HepG2 (cell line): Measurements from ENCODE around the gene LPAR1. TPM values are rescaled to one million over a fixed set of nuclear protein-coding genes. Genes with fewer than 3 reads are reported as not detected.

Source experiments
- ATAC-seq: fragments of 200-7000 bp; cut with Tn5 transposase; 3 replicates; pipeline ENCODE4 v1.9.1; 2020; ENCODE audit warnings: mild to moderate bottlenecking, moderate library complexity
- BruUV-seq: library from RNA; stranded (reverse); fragments of 400-500 nt; replicated peaks from 2 replicates; lab custom pipeline; 2021; lab: Mats Ljungman, UMichigan
- CTCF ChIA-PET: fragments of 300-600 bp; formaldehyde crosslinking; extraction: SDS; loops from one replicate; lab custom pipeline; 2021; ENCODE audit warnings: low total read pairs, inconsistent platforms, low intra/inter-chr PET ratio; lab: Yijun Ruan, JAX
- POLR2A ChIA-PET: fragments of 350-600 bp; sonication (Branson Sonifier 250); formaldehyde crosslinking; loops from one replicate; lab custom pipeline; 2020; ENCODE audit warnings: antibody characterized with exemption, inconsistent platforms; lab: Yijun Ruan, JAX
- DNase-seq: peaks from one replicate; pipeline ENCODE4 v3.0.0-alpha.2; 2015; ENCODE audit warnings: low spot score
- FAIRE-seq: peaks from 3 replicates; lab custom pipeline; 2011; peaks lifted over from hg19 to GRCh38; lab: Jason Lieb, UNC
- H2AFZ ChIP-seq: one replicate; pipeline ENCODE4 v1.6.1; 2011; ENCODE audit warnings: low read length, inconsistent platforms
- H3K27ac ChIP-seq: fragments of 300-600 bp; 3 replicates; pipeline ENCODE4 v1.8.0; 2011; ENCODE audit warnings: mixed run types, mild to moderate bottlenecking, mixed read lengths, low read length, inconsistent platforms; ENCODE audit not compliant: insufficient read depth; ENCODE audit errors: extremely low read length
- H3K27me3 ChIP-seq, 2 experiments: fragments of 200-600 bp in 1 of 2; 2 replicates in 1 of 2; 3 replicates in 1 of 2; pipeline versions ENCODE4 v1.6.0 to v1.8.0; 2011; ENCODE audit warnings: low read length in 2 of 2, mild to moderate bottlenecking in 2 of 2, moderate library complexity in 2 of 2, inconsistent platforms in 1 of 2; ENCODE audit not compliant: insufficient read depth in 2 of 2, control insufficient read depth in 1 of 2
- H3K36me3 ChIP-seq, 2 experiments: fragments of 200-600 bp in 1 of 2; replicated peaks in 1 of 2; 2 replicates in 1 of 2; 3 replicates in 1 of 2; pipeline versions ENCODE4 v1.5.1 to v1.8.0; 2011; ENCODE audit warnings: low read length in 2 of 2, inconsistent platforms in 1 of 2; ENCODE audit not compliant: insufficient read depth in 2 of 2, control insufficient read depth in 1 of 2
- H3K4me1 ChIP-seq: 2 replicates; pipeline ENCODE4 v1.5.1; 2012; ENCODE audit warnings: low read length, inconsistent platforms; ENCODE audit not compliant: insufficient read depth
- H3K4me2 ChIP-seq: 2 replicates; pipeline ENCODE4 v1.6.0; 2011; ENCODE audit warnings: low read depth, low read length, inconsistent platforms
- H3K4me3 ChIP-seq, 3 experiments: fragments of 200-600 bp in 1 of 3; sonication (generic), shearing (Covaris generic) in 1 of 3; replicated peaks in 1 of 3; 2 replicates each; pipeline ENCODE4 v1.5.1; 2011 to 2016; ENCODE audit warnings: low read length in 3 of 3, inconsistent platforms in 2 of 3, low read depth in 2 of 3, mild to moderate bottlenecking in 2 of 3, control low read depth in 1 of 3, mixed read lengths in 1 of 3; ENCODE audit not compliant: insufficient read depth in 1 of 3
- H3K79me2 ChIP-seq: one replicate; pipeline ENCODE4 v1.6.1; 2011; ENCODE audit warnings: low read length, inconsistent platforms; ENCODE audit not compliant: insufficient read depth
- H3K9ac ChIP-seq: 2 replicates; pipeline ENCODE4 v1.6.0; 2011; ENCODE audit warnings: mild to moderate bottlenecking, low read depth, low read length, inconsistent platforms; ENCODE audit not compliant: insufficient read depth
- H3K9me3 ChIP-seq: 2 replicates; pipeline ENCODE4 v1.5.1; 2012; ENCODE audit warnings: mild to moderate bottlenecking, low read length
- H4K20me1 ChIP-seq: 2 replicates; pipeline ENCODE4 v1.6.0; 2011; ENCODE audit warnings: inconsistent platforms, mild to moderate bottlenecking, low read length, moderate library complexity; ENCODE audit not compliant: insufficient read depth
- AHR ChIP-seq: IDR thresholded peaks from 2 replicates; pipeline ENCODE4 v1.6.1; 2018; ENCODE audit warnings: missing genetic modification reagents, missing compliant biosample characterization
- ATAD3A ChIP-seq: sonication (generic); formaldehyde crosslinking; IDR thresholded peaks from 2 replicates; pipeline ENCODE4 v1.4.0; 2020; ENCODE audit warnings: missing genetic modification reagents
- CREM ChIP-seq, 2 experiments: sonication (generic) in 1 of 2; formaldehyde crosslinking in 1 of 2; IDR thresholded peaks; 2 replicates each; pipeline versions ENCODE4 v1.4.0 to v1.6.1; 2016 to 2020; ENCODE audit warnings: antibody characterized with exemption in 1 of 2, mild to moderate bottlenecking in 1 of 2, missing genetic modification reagents in 1 of 2
- ETV5 ChIP-seq: IDR thresholded peaks from 2 replicates; pipeline ENCODE4 v1.6.1; 2018; ENCODE audit warnings: missing biosample characterization, missing genetic modification reagents, inconsistent platforms, borderline replicate concordance
- GATAD1 ChIP-seq: IDR thresholded peaks from 2 replicates; pipeline ENCODE4 v1.6.1; 2016; ENCODE audit warnings: missing genetic modification reagents, missing compliant biosample characterization
- MAF1 ChIP-seq: sonication (generic); formaldehyde crosslinking; IDR thresholded peaks from 2 replicates; pipeline ENCODE4 v1.5.0; 2020; ENCODE audit warnings: missing genetic modification reagents, borderline replicate concordance
- TRIM24 ChIP-seq: sonication (generic); formaldehyde crosslinking; IDR thresholded peaks from 2 replicates; pipeline ENCODE4 v1.8.0; 2022; ENCODE audit warnings: mild to moderate bottlenecking, missing genetic modification reagents
- ZFX ChIP-seq: sonication (generic); formaldehyde crosslinking; IDR thresholded peaks from 2 replicates; pipeline ENCODE4 v1.4.0; 2020; ENCODE audit warnings: mild to moderate bottlenecking, low read depth, missing genetic modification reagents, moderate library complexity
- ZNF12 ChIP-seq: sonication (generic); formaldehyde crosslinking; IDR thresholded peaks from 2 replicates; pipeline ENCODE4 v1.5.0; 2020; ENCODE audit warnings: missing genetic modification reagents
- ZNF564 ChIP-seq: sonication (generic); formaldehyde crosslinking; IDR thresholded peaks from 2 replicates; pipeline ENCODE4 v1.8.1; 2023; ENCODE audit warnings: mild to moderate bottlenecking, missing genetic modification reagents
- ZNF7 ChIP-seq: IDR thresholded peaks from 2 replicates; pipeline ENCODE4 v1.6.1; 2016; ENCODE audit warnings: missing biosample characterization, missing genetic modification reagents
- ZNF839 ChIP-seq: sonication (generic); formaldehyde crosslinking; IDR thresholded peaks from 2 replicates; pipeline ENCODE4 v1.4.0; 2020; ENCODE audit warnings: missing genetic modification reagents, mild to moderate bottlenecking, borderline replicate concordance
- WGBS: methylation state at CpG from one replicate; pipeline ENCODE4 v1.1.6; 2017; ENCODE audit warnings: low lambda C conversion rate; 5-methylcytosine and 5-hydroxymethylcytosine counted together
- in situ Hi-C: cut with HindIII; loops from 2 replicates; pipeline ENCODE4 v1.10.0; 2017; ENCODE audit warnings: low pct_unique_long_range_greater_than_20kb; ENCODE audit not compliant: extremely low pct_ligation_motif_present
- intact Hi-C: fragments of 100-400 bp; cut with micrococcal nuclease; formaldehyde crosslinking; loops from one replicate; pipeline ENCODE4 v1.10.0; 2022; ENCODE audit not compliant: unreplicated experiment
- polyA plus RNA-seq, 8 experiments: library from polyadenylated mRNA; depleted of rRNA in 3 of 8; stranded (reverse) in 7 of 8; unstranded in 1 of 8; fragments of >200 nt; fragmentation: Illumina TruSeq in 4 of 8; extraction: Trizol in 4 of 8; gene quantifications; 2 replicates each; pipeline versions ENCODE4 v1.2.1 to v1.2.3, GENCODE V29; 2011 to 2016; ENCODE audit warnings: low read depth in 4 of 8, missing spikeins in 1 of 8, mixed read lengths in 1 of 8; ENCODE audit not compliant: insufficient read depth in 1 of 8
- total RNA-seq, 5 experiments: library from RNA; depleted of rRNA; stranded (reverse); fragments of >200 nt; fragmentation: Illumina TruSeq; extraction: Trizol; gene quantifications; 2 replicates each; pipeline ENCODE4 v1.2.3, GENCODE V29; 2016; ENCODE audit warnings: low read depth in 1 of 5
- TF ChIP-seq, protein P1 (sequence below): sonication (generic); formaldehyde crosslinking; IDR thresholded peaks from 2 replicates; pipeline ENCODE4 v1.4.0; 2020; ENCODE audit warnings: missing genetic modification reagents
- TF ChIP-seq, protein P2 (sequence below): sonication (generic); formaldehyde crosslinking; IDR thresholded peaks from 2 replicates; pipeline ENCODE4 v1.4.0; 2020; ENCODE audit warnings: missing genetic modification reagents
- TF ChIP-seq, protein P3 (sequence below): sonication (generic); formaldehyde crosslinking; IDR thresholded peaks from 2 replicates; pipeline ENCODE4 v1.8.0; 2022; ENCODE audit warnings: mild to moderate bottlenecking, missing genetic modification reagents
- TF ChIP-seq, protein P4 (sequence below): sonication (generic); formaldehyde crosslinking; IDR thresholded peaks from 2 replicates; pipeline ENCODE4 v1.5.0; 2020; ENCODE audit warnings: missing genetic modification reagents
- TF ChIP-seq, protein P5 (sequence below): sonication (generic); formaldehyde crosslinking; conservative IDR thresholded peaks from 2 replicates; pipeline ENCODE4 v1.4.0; 2020; ENCODE audit warnings: missing genetic modification reagents
- TF ChIP-seq, protein P6 (sequence below): sonication (generic); formaldehyde crosslinking; IDR thresholded peaks from 2 replicates; pipeline ENCODE4 v1.4.0; 2020; ENCODE audit warnings: low read depth, mild to moderate bottlenecking, missing genetic modification reagents

The LPAR1 gene
- total and polyA plus RNA-seq, 2 of the 13 experiments (the other 11 are each of a cell fraction or from before 2014, with no cell fraction given), result not detected

DNA sequence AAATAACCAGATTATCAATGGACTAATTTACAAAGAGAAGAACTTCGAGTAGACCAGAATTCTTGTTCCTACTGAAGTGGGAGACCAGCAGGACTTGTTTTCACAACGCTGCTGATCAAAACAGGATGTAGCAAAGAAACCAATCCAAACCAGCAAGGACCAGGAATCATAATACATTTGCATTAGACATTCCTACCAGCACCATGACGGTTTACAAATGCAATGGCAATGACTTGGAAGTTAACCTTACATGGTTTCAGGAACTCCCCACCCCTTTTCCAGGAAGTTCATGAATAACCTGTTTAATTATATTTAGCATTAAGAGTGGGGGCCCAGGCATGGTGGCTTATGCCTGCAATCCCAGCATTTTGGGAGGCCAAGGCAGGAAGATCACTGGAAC, 100.0 kb downstream of the LPAR1 start:
- H3K9ac ChIP-seq, result no peak overlapping the region
- intact Hi-C loops (no loop called here), in situ Hi-C loops (no loop called here)
- H3K4me1 ChIP-seq, result no peaks in the 10 kb centered on the region
- no peak overlapping the region for H3K4me2 ChIP-seq
- no peaks in the 10 kb centered on the region for H3K9me3 ChIP-seq
- no peaks in the 10 kb centered on the region for H3K79me2 ChIP-seq
- TF ChIP-seq, protein P1, sequence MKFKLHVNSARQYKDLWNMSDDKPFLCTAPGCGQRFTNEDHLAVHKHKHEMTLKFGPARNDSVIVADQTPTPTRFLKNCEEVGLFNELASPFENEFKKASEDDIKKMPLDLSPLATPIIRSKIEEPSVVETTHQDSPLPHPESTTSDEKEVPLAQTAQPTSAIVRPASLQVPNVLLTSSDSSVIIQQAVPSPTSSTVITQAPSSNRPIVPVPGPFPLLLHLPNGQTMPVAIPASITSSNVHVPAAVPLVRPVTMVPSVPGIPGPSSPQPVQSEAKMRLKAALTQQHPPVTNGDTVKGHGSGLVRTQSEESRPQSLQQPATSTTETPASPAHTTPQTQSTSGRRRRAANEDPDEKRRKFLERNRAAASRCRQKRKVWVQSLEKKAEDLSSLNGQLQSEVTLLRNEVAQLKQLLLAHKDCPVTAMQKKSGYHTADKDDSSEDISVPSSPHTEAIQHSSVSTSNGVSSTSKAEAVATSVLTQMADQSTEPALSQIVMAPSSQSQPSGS (CRISPR knock-in tag), result no peak
- TF ChIP-seq ZFX (CRISPR knock-in tag) (no peak), GATAD1 (CRISPR knock-in tag) (no peak), ZNF564 (CRISPR knock-in tag) (no peak), ATAD3A (CRISPR knock-in tag) (no peak), CREM (IDR thresholded peaks at IDR 0.05) (no peak), CREM (CRISPR knock-in tag; IDR thresholded peaks at IDR 0.05) (no peak), ETV5 (no peak), ZNF12 (CRISPR knock-in tag) (no peak), ZNF7 (CRISPR knock-in tag) (no peak), MAF1 (CRISPR knock-in tag) (no peak), AHR (CRISPR knock-in tag) (no peak), TRIM24 (CRISPR knock-in tag) (no peak), ZNF839 (no peak)
- TF ChIP-seq, protein P2, sequence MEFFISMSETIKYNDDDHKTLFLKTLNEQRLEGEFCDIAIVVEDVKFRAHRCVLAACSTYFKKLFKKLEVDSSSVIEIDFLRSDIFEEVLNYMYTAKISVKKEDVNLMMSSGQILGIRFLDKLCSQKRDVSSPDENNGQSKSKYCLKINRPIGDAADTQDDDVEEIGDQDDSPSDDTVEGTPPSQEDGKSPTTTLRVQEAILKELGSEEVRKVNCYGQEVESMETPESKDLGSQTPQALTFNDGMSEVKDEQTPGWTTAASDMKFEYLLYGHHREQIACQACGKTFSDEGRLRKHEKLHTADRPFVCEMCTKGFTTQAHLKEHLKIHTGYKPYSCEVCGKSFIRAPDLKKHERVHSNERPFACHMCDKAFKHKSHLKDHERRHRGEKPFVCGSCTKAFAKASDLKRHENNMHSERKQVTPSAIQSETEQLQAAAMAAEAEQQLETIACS (CRISPR knock-in tag), result no peak
- TF ChIP-seq, protein P3, sequence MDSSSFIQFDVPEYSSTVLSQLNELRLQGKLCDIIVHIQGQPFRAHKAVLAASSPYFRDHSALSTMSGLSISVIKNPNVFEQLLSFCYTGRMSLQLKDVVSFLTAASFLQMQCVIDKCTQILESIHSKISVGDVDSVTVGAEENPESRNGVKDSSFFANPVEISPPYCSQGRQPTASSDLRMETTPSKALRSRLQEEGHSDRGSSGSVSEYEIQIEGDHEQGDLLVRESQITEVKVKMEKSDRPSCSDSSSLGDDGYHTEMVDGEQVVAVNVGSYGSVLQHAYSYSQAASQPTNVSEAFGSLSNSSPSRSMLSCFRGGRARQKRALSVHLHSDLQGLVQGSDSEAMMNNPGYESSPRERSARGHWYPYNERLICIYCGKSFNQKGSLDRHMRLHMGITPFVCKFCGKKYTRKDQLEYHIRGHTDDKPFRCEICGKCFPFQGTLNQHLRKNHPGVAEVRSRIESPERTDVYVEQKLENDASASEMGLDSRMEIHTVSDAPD, result no peak
- TF ChIP-seq, protein P4, sequence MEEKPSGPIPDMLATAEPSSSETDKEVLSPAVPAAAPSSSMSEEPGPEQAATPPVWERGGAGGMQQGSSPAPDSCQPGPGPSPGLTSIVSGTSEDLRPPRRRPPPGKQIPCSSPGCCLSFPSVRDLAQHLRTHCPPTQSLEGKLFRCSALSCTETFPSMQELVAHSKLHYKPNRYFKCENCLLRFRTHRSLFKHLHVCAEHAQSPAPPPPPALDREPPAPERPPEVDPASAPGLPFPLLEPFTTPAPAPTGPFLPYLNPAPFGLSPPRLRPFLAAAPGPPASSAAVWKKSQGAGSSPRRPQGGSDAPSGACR, result no peak
- TF ChIP-seq, protein P5, sequence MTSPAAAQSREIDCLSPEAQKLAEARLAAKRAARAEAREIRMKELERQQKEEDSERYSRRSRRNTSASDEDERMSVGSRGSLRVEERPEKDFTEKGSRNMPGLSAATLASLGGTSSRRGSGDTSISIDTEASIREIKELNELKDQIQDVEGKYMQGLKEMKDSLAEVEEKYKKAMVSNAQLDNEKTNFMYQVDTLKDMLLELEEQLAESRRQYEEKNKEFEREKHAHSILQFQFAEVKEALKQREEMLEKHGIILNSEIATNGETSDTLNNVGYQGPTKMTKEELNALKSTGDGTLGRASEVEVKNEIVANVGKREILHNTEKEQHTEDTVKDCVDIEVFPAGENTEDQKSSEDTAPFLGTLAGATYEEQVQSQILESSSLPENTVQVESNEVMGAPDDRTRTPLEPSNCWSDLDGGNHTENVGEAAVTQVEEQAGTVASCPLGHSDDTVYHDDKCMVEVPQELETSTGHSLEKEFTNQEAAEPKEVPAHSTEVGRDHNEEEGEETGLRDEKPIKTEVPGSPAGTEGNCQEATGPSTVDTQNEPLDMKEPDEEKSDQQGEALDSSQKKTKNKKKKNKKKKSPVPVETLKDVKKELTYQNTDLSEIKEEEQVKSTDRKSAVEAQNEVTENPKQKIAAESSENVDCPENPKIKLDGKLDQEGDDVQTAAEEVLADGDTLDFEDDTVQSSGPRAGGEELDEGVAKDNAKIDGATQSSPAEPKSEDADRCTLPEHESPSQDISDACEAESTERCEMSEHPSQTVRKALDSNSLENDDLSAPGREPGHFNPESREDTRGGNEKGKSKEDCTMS (CRISPR knock-in tag), result no peak
- TF ChIP-seq, protein P6, sequence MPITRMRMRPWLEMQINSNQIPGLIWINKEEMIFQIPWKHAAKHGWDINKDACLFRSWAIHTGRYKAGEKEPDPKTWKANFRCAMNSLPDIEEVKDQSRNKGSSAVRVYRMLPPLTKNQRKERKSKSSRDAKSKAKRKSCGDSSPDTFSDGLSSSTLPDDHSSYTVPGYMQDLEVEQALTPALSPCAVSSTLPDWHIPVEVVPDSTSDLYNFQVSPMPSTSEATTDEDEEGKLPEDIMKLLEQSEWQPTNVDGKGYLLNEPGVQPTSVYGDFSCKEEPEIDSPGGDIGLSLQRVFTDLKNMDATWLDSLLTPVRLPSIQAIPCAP (CRISPR knock-in tag), result no peak
- no peaks in the 10 kb centered on the region for H4K20me1 ChIP-seq
- CTCF ChIA-PET, result no interaction called here
- no peak overlapping the region for H3K27ac ChIP-seq
- ATAC-seq (no peak), FAIRE-seq (no peak), DNase-seq (no peak)
- POLR2A ChIA-PET, result no interaction called here
- H3K36me3 ChIP-seq, result no peaks in the 10 kb centered on the region
- 4% methylated on average over 3 of the region's 3 CpGs for WGBS
- BruUV-seq, result no TSS peak
- H3K4me3 ChIP-seq, result no peak overlapping the region
- no peaks in the 10 kb centered on the region for H3K27me3 ChIP-seq
- no peak overlapping the region for H2AFZ ChIP-seq
